K562 (cell line): Measurements from ENCODE around the gene MYO9A. TPM values are rescaled to one million over a fixed set of nuclear protein-coding genes. Genes with fewer than 3 reads are reported as not detected.

Source experiments
- ATF3 ChIP-seq, 2 experiments: fragments of 450-650 bp in 1 of 2; sonication (generic) in 1 of 2; formaldehyde crosslinking in 1 of 2; IDR thresholded peaks in 1 of 2; conservative IDR thresholded peaks in 1 of 2; 2 replicates each; pipeline versions ENCODE4 v1.6.1 to v1.8.1; 2016 to 2023; ENCODE audit warnings: mild to moderate bottlenecking in 2 of 2, moderate library complexity in 2 of 2, inconsistent platforms in 1 of 2, missing genetic modification reagents in 1 of 2
- BDP1 ChIP-seq: IDR thresholded peaks from 3 replicates; pipeline ENCODE4 v1.6.1; 2011; ENCODE audit not compliant: insufficient read length, insufficient read depth
- BHLHE40 ChIP-seq: IDR thresholded peaks from 2 replicates; pipeline ENCODE4 v1.6.1; 2011; ENCODE audit warnings: low read length, improper control_type of control experiment
- CBX1 ChIP-seq: sonication (generic); IDR thresholded peaks from 2 replicates; pipeline ENCODE4 v1.6.1; 2016; ENCODE audit warnings: antibody characterized with exemption, low read depth, mild to moderate bottlenecking
- CC2D1A ChIP-seq: fragments of 450-650 bp; IDR thresholded peaks from 2 replicates; pipeline ENCODE4 v1.6.1; 2017; ENCODE audit warnings: mild to moderate bottlenecking
- DPF2 ChIP-seq: fragments of 450-650 bp; IDR thresholded peaks from 2 replicates; pipeline ENCODE4 v1.6.1; 2016
- FOXJ3 ChIP-seq: sonication (generic); formaldehyde crosslinking; IDR thresholded peaks from 2 replicates; pipeline ENCODE4 v1.4.0; 2020; ENCODE audit warnings: mild to moderate bottlenecking, missing genetic modification reagents
- HNRNPLL ChIP-seq: fragments of 200-400 bp; formaldehyde crosslinking; IDR thresholded peaks from 2 replicates; pipeline ENCODE4 v1.6.1; 2017; ENCODE audit warnings: low read length, low read depth, mild to moderate bottlenecking; ENCODE audit not compliant: poor library complexity, severe bottlenecking
- ILF3 ChIP-seq: fragments of 450-650 bp; IDR thresholded peaks from 2 replicates; pipeline ENCODE4 v1.6.1; 2018; ENCODE audit warnings: antibody characterized with exemption, mild to moderate bottlenecking, moderate library complexity, borderline replicate concordance
- NKRF ChIP-seq: fragments of 450-650 bp; IDR thresholded peaks from 2 replicates; pipeline ENCODE4 v1.6.1; 2016; ENCODE audit warnings: borderline replicate concordance
- RBM15 ChIP-seq: fragments of 200-400 bp; formaldehyde crosslinking; IDR thresholded peaks from 2 replicates; pipeline ENCODE4 v1.6.1; 2018; ENCODE audit warnings: mild to moderate bottlenecking, low read length, moderate library complexity; ENCODE audit not compliant: insufficient read depth
- RBM17 ChIP-seq: fragments of 200-400 bp; formaldehyde crosslinking; IDR thresholded peaks from 2 replicates; pipeline ENCODE4 v1.6.1; 2017; ENCODE audit warnings: low read depth, mild to moderate bottlenecking, low read length, borderline replicate concordance
- SMAD4 ChIP-seq: fragments of 250-450 bp; sonication (Bioruptor Pico); conservative IDR thresholded peaks from 2 replicates; pipeline ENCODE4 v1.8.0; 2021; ENCODE audit warnings: inconsistent platforms, mild to moderate bottlenecking, moderate library complexity
- SOX6 ChIP-seq: fragments of 450-650 bp; IDR thresholded peaks from 2 replicates; pipeline ENCODE4 v1.6.1; 2014; ENCODE audit warnings: mild to moderate bottlenecking
- TEAD4 ChIP-seq, 2 experiments: sonication (generic) in 1 of 2; formaldehyde crosslinking in 1 of 2; IDR thresholded peaks; 2 replicates each; pipeline versions ENCODE4 v1.6.1 to v1.8.0; 2012 to 2022; ENCODE audit warnings: borderline replicate concordance in 1 of 2, inconsistent platforms in 1 of 2, low read length in 1 of 2, mild to moderate bottlenecking in 1 of 2, missing genetic modification reagents in 1 of 2
- TFE3 ChIP-seq: fragments of 450-650 bp; formaldehyde crosslinking; IDR thresholded peaks from 2 replicates; pipeline ENCODE4 v1.4.0; 2020; ENCODE audit warnings: mild to moderate bottlenecking, mixed read lengths
- ZNF133 ChIP-seq: fragments of 250-450 bp; sonication (Bioruptor Pico); IDR thresholded peaks from 2 replicates; pipeline ENCODE4 v1.4.0; 2020; ENCODE audit warnings: mild to moderate bottlenecking
- ZNF431 ChIP-seq: sonication (generic); formaldehyde crosslinking; IDR thresholded peaks from 2 replicates; pipeline ENCODE4 v1.8.0; 2022; ENCODE audit warnings: mild to moderate bottlenecking, missing genetic modification reagents
- ZNF696 ChIP-seq: fragments of 250-450 bp; sonication (Bioruptor Pico); conservative IDR thresholded peaks from 2 replicates; pipeline ENCODE4 v1.4.0; 2020; ENCODE audit warnings: mild to moderate bottlenecking, moderate library complexity
- polyA plus RNA-seq, 8 experiments: library from polyadenylated mRNA; depleted of rRNA in 4 of 8; stranded (reverse) in 5 of 8; unstranded in 3 of 8; fragments of >200 nt; fragmentation: Nextera tagmentation in 2 of 8; fragmentation: Illumina TruSeq in 1 of 8; extraction: Ambion mirVana in 2 of 8; extraction: Trizol in 1 of 8; gene quantifications; 2 replicates each; pipeline versions ENCODE4 v1.2.1 to v1.2.3, GENCODE V29; 2011 to 2014; ENCODE audit warnings: inconsistent platforms in 1 of 8, missing spikeins in 1 of 8
- total RNA-seq, 7 experiments: library from RNA; depleted of rRNA in 6 of 7; stranded (reverse); fragments of >200 nt in 6 of 7; fragmentation: Illumina TruSeq in 2 of 7; extraction: Trizol in 2 of 7; gene quantifications; 2 replicates each; pipeline versions ENCODE4 v1.2.1 to v1.2.3, GENCODE V29; 2011 to 2021; ENCODE audit warnings: low replicate concordance in 1 of 7
- TF ChIP-seq, protein P1 (sequence below): fragments of 250-450 bp; sonication (Bioruptor Pico); IDR thresholded peaks from 2 replicates; pipeline ENCODE4 v1.5.1; 2021; ENCODE audit warnings: mild to moderate bottlenecking

The MYO9A gene
- total and polyA plus RNA-seq, 9 of the 15 experiments (the other 6 are each of a cell fraction or from before 2014, with no cell fraction given), result 1.9 to 15.4 (median 5.8) TPM

DNA sequence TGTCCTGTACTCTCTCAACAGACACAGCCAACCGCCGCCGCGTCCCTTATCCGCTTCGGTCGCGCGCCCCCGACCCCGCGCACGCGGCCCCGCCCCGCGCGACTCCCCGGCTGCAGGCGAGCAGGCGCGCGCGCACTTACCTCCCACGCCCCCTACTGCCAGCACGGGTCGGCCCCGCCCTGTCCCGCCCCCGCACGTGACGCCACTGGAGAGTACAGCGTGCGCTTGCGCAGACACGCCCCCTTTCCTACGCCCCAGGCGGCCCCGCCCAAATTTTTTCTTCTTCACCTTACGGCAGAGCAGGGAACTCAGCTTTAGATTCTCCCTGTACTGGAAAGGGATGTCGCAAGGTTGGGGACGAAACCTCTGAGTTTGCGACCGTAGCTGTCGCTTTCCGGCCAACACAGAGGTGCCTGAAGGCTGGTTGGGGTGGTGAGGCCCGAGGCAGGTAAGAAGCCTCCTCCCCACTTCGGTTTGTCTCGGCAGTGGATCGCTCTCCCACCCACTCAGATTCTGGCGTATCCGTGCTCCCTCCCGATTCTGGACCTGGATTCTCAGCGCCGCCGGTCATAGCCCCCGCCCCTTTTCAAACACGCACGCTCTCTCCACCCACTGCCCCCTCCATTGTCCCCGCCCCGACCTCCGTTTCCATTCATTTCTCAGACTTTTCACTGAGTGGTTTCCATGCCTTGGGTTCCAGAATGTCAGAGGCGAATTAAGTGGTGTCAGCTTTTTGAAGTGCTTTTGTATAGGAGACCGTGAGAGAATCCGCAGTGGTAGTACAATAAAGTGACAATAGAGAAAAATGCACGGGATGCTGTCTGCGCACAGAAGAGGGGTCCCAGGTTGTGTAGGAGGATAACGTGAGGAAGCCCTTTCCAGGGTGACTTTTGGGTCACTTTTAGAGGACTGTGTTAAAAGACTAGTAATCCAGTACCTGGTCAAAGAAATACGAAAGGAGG is at the start of gene MYO9A, which contains the start of gene SENP8 (continued):
- no peak for TF ChIP-seq CC2D1A
- peak; percentile 13; the same call in 1 of the 2 replicates for TF ChIP-seq TFE3 (CRISPR knock-in tag)
- TF ChIP-seq, protein P1, sequence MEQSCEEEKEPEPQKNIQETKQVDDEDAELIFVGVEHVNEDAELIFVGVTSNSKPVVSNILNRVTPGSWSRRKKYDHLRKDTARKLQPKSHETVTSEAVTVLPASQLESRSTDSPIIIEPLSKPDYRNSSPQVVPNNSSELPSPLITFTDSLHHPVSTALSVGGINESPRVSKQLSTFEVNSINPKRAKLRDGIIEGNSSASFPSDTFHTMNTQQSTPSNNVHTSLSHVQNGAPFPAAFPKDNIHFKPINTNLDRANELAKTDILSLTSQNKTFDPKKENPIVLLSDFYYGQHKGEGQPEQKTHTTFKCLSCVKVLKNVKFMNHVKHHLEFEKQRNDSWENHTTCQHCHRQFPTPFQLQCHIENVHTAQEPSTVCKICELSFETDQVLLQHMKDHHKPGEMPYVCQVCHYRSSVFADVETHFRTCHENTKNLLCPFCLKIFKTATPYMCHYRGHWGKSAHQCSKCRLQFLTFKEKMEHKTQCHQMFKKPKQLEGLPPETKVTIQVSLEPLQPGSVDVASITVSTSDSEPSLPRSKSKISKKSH, result no peak
- TF ChIP-seq SMAD4 (CRISPR knock-in tag), result 0 out of 2 replicates have a peak, but pooled peaks have one; percentile 5
- TF ChIP-seq TEAD4 (IDR thresholded peaks at IDR 0.05; ENCODE audit: low read length), result no peak; the same call in 1 of the 2 replicates
- no peak for TF ChIP-seq TEAD4 (CRISPR knock-in tag; IDR thresholded peaks at IDR 0.05; ENCODE audit: borderline replicate concordance)
- TF ChIP-seq RBM17, result no peak
- peak; percentile 100 for TF ChIP-seq BHLHE40
- no peak for TF ChIP-seq BDP1
- TF ChIP-seq ZNF431, result no peak
- no peak for TF ChIP-seq ILF3
- TF ChIP-seq ZNF696, result no peak
- peak; percentile 64; the same call in 1 of the 2 replicates for TF ChIP-seq CBX1
- peak; percentile 19; the same call in 1 of the 2 replicates for TF ChIP-seq ATF3 (IDR thresholded peaks at IDR 0.05)
- TF ChIP-seq ATF3 (CRISPR knock-in tag; conservative IDR thresholded peaks at IDR 0.05), result no peak
- TF ChIP-seq NKRF, result peak; percentile 59; the same call in 1 of the 2 replicates
- TF ChIP-seq HNRNPLL, result peak; percentile 93
- TF ChIP-seq RBM15, result no peak
- TF ChIP-seq DPF2, result peak; percentile 28; the same call in 1 of the 2 replicates
- no peak; the same call in 1 of the 2 replicates for TF ChIP-seq SOX6
- TF ChIP-seq FOXJ3, result no peak
- TF ChIP-seq ZNF133, result no peak
